NCI-H2196 (cell line): Measurements from ENCODE around the gene SCFD1.
"Not testable (repeated sequence)": the region's sequence is repeated elsewhere in the genome, so short reads cannot be mapped to it uniquely, and the experiment has no call there.

ENCODE experiments used
- DNase-seq: peaks from one replicate; lab custom pipeline; 2025; ENCODE audit not compliant: unreplicated experiment; lab: John Stamatoyannopoulos, UW

Gene SCFD1

GRCh38 chr14:30621940-30622830 is at the start of gene SCFD1:
TSS of gene SCFD1 (plus strand) at chr14:30622319. CDS start at chr14:30622339, 20 bp downstream.
- DNase-seq = peak; percentile 95

- no peak for DNase-seq
Measured at GRCh38 chr14:30572771-30573170, 49.3 kb upstream of the SCFD1 start.

- no peak for DNase-seq
Measured at GRCh38 chr14:30573226-30573814, 48.8 kb upstream of the SCFD1 start.

GRCh38 chr14:30573966-30574365 is 48.2 kb upstream of the SCFD1 start:
- DNase-seq = no peak

- DNase-seq = not testable (repeated sequence)
Measured at GRCh38 chr14:30574777-30575176, 47.3 kb upstream of the SCFD1 start.

- DNase-seq = not testable (repeated sequence)
Measured at GRCh38 chr14:30576333-30576732, 45.8 kb upstream of the SCFD1 start.

GRCh38 chr14:30580616-30581282 is 41.4 kb upstream of the SCFD1 start:
- no peak for DNase-seq

GRCh38 chr14:30581283-30581625 is 40.9 kb upstream of the SCFD1 start:
- no peak for DNase-seq

- DNase-seq = no peak
Measured at GRCh38 chr14:30582376-30582775, 39.7 kb upstream of the SCFD1 start.

GRCh38 chr14:30584058-30584630 is 38.0 kb upstream of the SCFD1 start:
- no peak for DNase-seq

- no peak for DNase-seq
Measured at GRCh38 chr14:30585204-30585603, 36.9 kb upstream of the SCFD1 start.

GRCh38 chr14:30587141-30587540 is 35.0 kb upstream of the SCFD1 start:
- DNase-seq = no peak

- DNase-seq = no peak
Measured at GRCh38 chr14:30588873-30589272, 33.2 kb upstream of the SCFD1 start.

- no peak for DNase-seq
Measured at GRCh38 chr14:30596935-30597334, 25.2 kb upstream of the SCFD1 start.

GRCh38 chr14:30597504-30597903 is 24.6 kb upstream of the SCFD1 start:
- DNase-seq = no peak

- no peak for DNase-seq
Measured at GRCh38 chr14:30600922-30601918, 20.9 kb upstream of the SCFD1 start.

GRCh38 chr14:30603402-30603801 is 18.7 kb upstream of the SCFD1 start:
- DNase-seq = no peak

GRCh38 chr14:30604696-30605095 is 17.4 kb upstream of the SCFD1 start:
- DNase-seq = not testable (repeated sequence)

- DNase-seq = no peak
Measured at GRCh38 chr14:30607156-30607780, 14.9 kb upstream of the SCFD1 start.

- DNase-seq = no peak
Measured at GRCh38 chr14:30608533-30609006, 13.5 kb upstream of the SCFD1 start.
